Measurements from ENCODE around the gene VDR.
"Not testable (repeated sequence)": the region's sequence is repeated elsewhere in the genome, so short reads cannot be mapped to it uniquely, and the experiment has no call there.

VDR gene

GRCh38 chr12:47843226-47843980 lies 61.4 kb downstream of the VDR start:
- no peak for DNase-seq

- not testable (repeated sequence) for DNase-seq
Observed at GRCh38 chr12:47842543-47842942, 62.3 kb downstream of the VDR start.

- DNase-seq, result no peak
Observed at GRCh38 chr12:47841910-47842309, 62.9 kb downstream of the VDR start.

- no peak for DNase-seq
Observed at GRCh38 chr12:47841501-47841900, 63.3 kb downstream of the VDR start.

- DNase-seq, result no peak
Observed at GRCh38 chr12:47840571-47840970, 64.2 kb downstream of the VDR start.

- DNase-seq, result no peak
Observed at GRCh38 chr12:47839214-47839876, 65.4 kb downstream of the VDR start.

- DNase-seq, result no peak
Observed at GRCh38 chr12:47838286-47838931, 66.4 kb downstream of the VDR start.

GRCh38 chr12:47837190-47838171 lies 67.3 kb downstream of the VDR start:
- peak; percentile 52 for DNase-seq

GRCh38 chr12:47835831-47836155 lies 69.0 kb downstream of the VDR start:
- DNase-seq, result no peak

- no peak for DNase-seq
Observed at GRCh38 chr12:47835006-47835830, 69.6 kb downstream of the VDR start.

GRCh38 chr12:47834199-47834903 lies 70.4 kb downstream of the VDR start:
- DNase-seq, result no peak

- no peak for DNase-seq
Observed at GRCh38 chr12:47833591-47834012, 71.2 kb downstream of the VDR start.

- no peak for DNase-seq
Observed at GRCh38 chr12:47832263-47832933, 72.4 kb downstream of the VDR start.

- no peak for DNase-seq
Observed at GRCh38 chr12:47829584-47829983, 75.2 kb downstream of the VDR start.

GRCh38 chr12:47828976-47829482 lies 75.8 kb downstream of the VDR start:
- no peak for DNase-seq

- DNase-seq, result no peak
Observed at GRCh38 chr12:47828008-47828975, 76.5 kb downstream of the VDR start.

- no peak for DNase-seq
Observed at GRCh38 chr12:47825173-47825639, 79.6 kb downstream of the VDR start.

- DNase-seq, result no peak
Observed at GRCh38 chr12:47824635-47825034, 80.2 kb downstream of the VDR start.

GRCh38 chr12:47824198-47824597 lies 80.6 kb downstream of the VDR start:
- DNase-seq, result no peak

All from NCI-H2081 treated with DMSO at 0.1 percent for 48 hours (cell line).